ENCODE measurements around the gene DENND1A.

DENND1A gene

DNA sequence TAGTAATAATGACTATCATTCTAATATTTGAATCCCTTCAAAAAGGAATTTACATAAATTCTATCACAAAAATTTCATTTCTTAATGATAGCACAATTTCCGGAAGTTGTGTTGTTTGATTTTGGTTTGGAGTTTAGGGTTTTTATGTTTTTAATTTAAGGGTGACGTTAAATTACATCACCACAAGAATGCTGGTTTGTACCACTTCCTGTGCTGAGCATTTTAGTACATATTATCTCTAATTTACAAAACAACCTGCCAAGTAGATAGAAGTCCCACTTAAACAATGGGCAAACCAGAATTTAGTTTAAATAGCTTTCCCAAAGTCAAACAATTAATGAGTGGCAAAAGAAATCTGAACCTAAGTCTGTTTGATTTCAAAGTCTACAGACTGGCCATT lies 63.4 kb downstream of the DENND1A start:
- WGBS = no CpG with 5 or more reads among the region's 2 CpGs
- no peak overlapping the region for H3K4me2 ChIP-seq (ENCODE audit: low read length, poor library complexity, severe bottlenecking)
- no peak overlapping the region for H3K4me3 ChIP-seq (ENCODE audit: insufficient read depth in 1 of 2, low read depth in 1 of 2, low read length in 2 of 2)
- H3K79me1 ChIP-seq (replicated peaks; ENCODE audit: low read length, poor library complexity, severe bottlenecking) = peaks cover 5% of the 10 kb centered on the region
- H2BK12ac ChIP-seq (ENCODE audit: low read length in 2 of 2) = no peak overlapping the region
- no peak overlapping the region for H4K91ac ChIP-seq (ENCODE audit: low read length)
- H2AK5ac ChIP-seq (ENCODE audit: low read length, severe bottlenecking) = no peak overlapping the region
- H2BK5ac ChIP-seq (ENCODE audit: low read depth, low read length, poor library complexity, severe bottlenecking) = no peak overlapping the region
- no peak overlapping the region for H3K4ac ChIP-seq (ENCODE audit: low read depth in 1 of 2, low read length in 2 of 2)
- no peak overlapping the region for H2AFZ ChIP-seq (ENCODE audit: low read depth, low read length)
- no peak overlapping the region for H2BK120ac ChIP-seq (ENCODE audit: low read depth, low read length)
- no peak overlapping the region for H4K8ac ChIP-seq (ENCODE audit: low read length)
- no peaks in the 10 kb centered on the region for H3K27me3 ChIP-seq (ENCODE audit: control insufficient read depth in 1 of 2, insufficient read depth in 1 of 2, low read length in 2 of 2)
- H3K23ac ChIP-seq (ENCODE audit: low read length in 2 of 2) = no peak overlapping the region
- no peak overlapping the region for H2BK15ac ChIP-seq (ENCODE audit: low read depth, poor library complexity, severe bottlenecking)
- no peak overlapping the region for H3K27ac ChIP-seq (ENCODE audit: low read length, poor library complexity, severe bottlenecking)
- DNase-seq = no peak
- no peak overlapping the region for H3K14ac ChIP-seq (ENCODE audit: low read length in 2 of 2)
- no peak overlapping the region for H3K9ac ChIP-seq (ENCODE audit: low read length)
- H3K9me3 ChIP-seq (ENCODE audit: control insufficient read depth, low read length) = no peaks in the 10 kb centered on the region
- no peak overlapping the region for H3K18ac ChIP-seq (ENCODE audit: low read depth in 1 of 2, low read length in 2 of 2)
- no peaks in the 10 kb centered on the region for H3K36me3 ChIP-seq (ENCODE audit: control insufficient read depth in 1 of 2, insufficient read depth in 2 of 2, low read depth in 1 of 2, low read length in 2 of 2)
- peaks cover 1% of the 10 kb centered on the region for H3K4me1 ChIP-seq (ENCODE audit: control insufficient read depth, insufficient read depth, low read depth, low read length)

DNA sequence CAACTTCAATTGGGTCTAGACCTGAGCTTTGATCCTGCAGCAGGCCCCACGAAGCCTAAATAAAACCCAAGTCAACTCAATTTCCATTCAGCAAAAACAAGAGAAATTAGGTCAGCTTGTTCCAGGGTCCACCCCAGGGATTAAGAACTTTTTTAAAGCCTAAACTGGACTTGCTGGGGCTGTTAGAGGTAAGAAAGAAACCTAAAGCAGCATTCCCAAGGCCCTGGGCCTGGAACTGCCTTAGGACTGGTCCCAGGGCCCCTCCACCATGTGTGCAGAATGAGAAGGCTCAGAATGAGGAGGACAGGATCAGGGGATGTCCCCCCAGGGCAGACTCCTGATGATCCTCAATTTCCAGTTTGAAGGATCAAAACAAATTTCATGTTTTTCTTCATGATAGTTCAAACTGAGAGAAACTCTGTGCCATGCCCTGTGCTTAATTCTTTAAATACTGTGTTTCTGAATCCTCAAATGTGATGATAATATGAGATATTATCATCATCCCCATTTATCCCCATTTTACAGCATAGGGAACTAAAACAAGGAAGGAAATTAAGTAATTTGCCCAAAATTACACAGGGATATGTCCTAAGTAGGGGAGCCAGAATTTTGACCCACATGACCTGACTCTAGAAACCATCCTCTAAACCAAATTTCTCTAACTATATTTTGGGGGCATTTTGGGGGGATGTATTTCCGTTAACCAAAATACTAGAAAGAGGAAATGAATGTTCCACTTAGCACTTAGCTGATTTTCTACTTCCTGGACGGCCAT lies 64.5 kb downstream of the DENND1A start:
- Histone ChIP-seq H2BK15ac (ENCODE audit: low read depth, poor library complexity, severe bottlenecking) (no peak overlapping the region), H2BK12ac (ENCODE audit: low read length in 2 of 2) (no peak overlapping the region), H3K4me3 (ENCODE audit: insufficient read depth in 1 of 2, low read depth in 1 of 2, low read length in 2 of 2) (no peak overlapping the region), H2AK5ac (ENCODE audit: low read length, severe bottlenecking) (no peak overlapping the region), H2BK5ac (ENCODE audit: low read depth, low read length, poor library complexity, severe bottlenecking) (no peak overlapping the region), H3K4me1 (ENCODE audit: control insufficient read depth, insufficient read depth, low read depth, low read length) (peaks cover 1% of the 10 kb centered on the region), H3K4ac (ENCODE audit: low read depth in 1 of 2, low read length in 2 of 2) (no peak overlapping the region), H3K4me2 (ENCODE audit: low read length, poor library complexity, severe bottlenecking) (no peak overlapping the region), H3K27me3 (ENCODE audit: control insufficient read depth in 1 of 2, insufficient read depth in 1 of 2, low read length in 2 of 2) (no peaks in the 10 kb centered on the region), H2AFZ (ENCODE audit: low read depth, low read length) (no peak overlapping the region), H3K23ac (ENCODE audit: low read length in 2 of 2) (no peak overlapping the region), H3K79me1 (replicated peaks; ENCODE audit: low read length, poor library complexity, severe bottlenecking) (peaks cover 5% of the 10 kb centered on the region), H3K9me3 (ENCODE audit: control insufficient read depth, low read length) (no peaks in the 10 kb centered on the region), H3K14ac (ENCODE audit: low read length in 2 of 2) (no peak overlapping the region), H4K91ac (ENCODE audit: low read length) (no peak overlapping the region), H4K8ac (ENCODE audit: low read length) (no peak overlapping the region), H3K27ac (ENCODE audit: low read length, poor library complexity, severe bottlenecking) (no peak overlapping the region), H2BK120ac (ENCODE audit: low read depth, low read length) (no peak overlapping the region), H3K9ac (ENCODE audit: low read length) (no peak overlapping the region), H3K36me3 (ENCODE audit: control insufficient read depth in 1 of 2, insufficient read depth in 2 of 2, low read depth in 1 of 2, low read length in 2 of 2) (no peaks in the 10 kb centered on the region), H3K18ac (ENCODE audit: low read depth in 1 of 2, low read length in 2 of 2) (no peak overlapping the region)
- DNase-seq = no peak
- 100% methylated on average over 1 of the region's 3 CpGs for WGBS

DNA sequence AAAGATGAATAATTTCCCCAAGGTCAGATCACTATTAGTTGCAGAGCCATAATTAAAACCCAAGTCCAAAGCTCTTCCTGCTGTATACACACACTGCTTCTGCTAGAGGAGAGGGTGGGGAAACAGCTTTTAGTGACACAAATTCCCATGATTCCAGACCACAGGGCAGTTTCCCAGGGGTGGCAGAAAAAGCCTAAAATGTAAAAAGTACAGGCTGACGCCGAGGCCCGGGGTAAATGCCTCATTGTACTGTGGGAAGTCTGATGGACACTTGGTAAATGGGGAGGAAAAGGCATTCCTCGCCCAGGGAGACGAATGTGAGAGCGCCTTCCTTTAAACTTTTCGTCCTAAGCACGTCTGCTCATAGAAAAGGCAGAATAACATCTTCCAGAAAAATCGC lies 65.7 kb downstream of the DENND1A start:
- DNase-seq = no peak
- H3K23ac ChIP-seq (ENCODE audit: low read length in 2 of 2) = no peak overlapping the region
- no peak overlapping the region for H3K27ac ChIP-seq (ENCODE audit: low read length, poor library complexity, severe bottlenecking)
- no peak overlapping the region for H2AK5ac ChIP-seq (ENCODE audit: low read length, severe bottlenecking)
- no peak overlapping the region for H4K91ac ChIP-seq (ENCODE audit: low read length)
- peaks cover 7% of the 10 kb centered on the region for H3K79me1 ChIP-seq (replicated peaks; ENCODE audit: low read length, poor library complexity, severe bottlenecking)
- no peak overlapping the region for H2AFZ ChIP-seq (ENCODE audit: low read depth, low read length)
- H3K4me1 ChIP-seq (ENCODE audit: control insufficient read depth, insufficient read depth, low read depth, low read length) = peaks cover 1% of the 10 kb centered on the region
- no peak overlapping the region for H3K14ac ChIP-seq (ENCODE audit: low read length in 2 of 2)
- no peak overlapping the region for H4K8ac ChIP-seq (ENCODE audit: low read length)
- no peak overlapping the region for H2BK15ac ChIP-seq (ENCODE audit: low read depth, poor library complexity, severe bottlenecking)
- 61% methylated on average over 9 of the region's 9 CpGs for WGBS
- no peak overlapping the region for H2BK12ac ChIP-seq (ENCODE audit: low read length in 2 of 2)
- H3K18ac ChIP-seq (ENCODE audit: low read depth in 1 of 2, low read length in 2 of 2) = no peak overlapping the region
- no peak overlapping the region for H3K4me2 ChIP-seq (ENCODE audit: low read length, poor library complexity, severe bottlenecking)
- no peak overlapping the region for H3K9ac ChIP-seq (ENCODE audit: low read length)
- no peaks in the 10 kb centered on the region for H3K9me3 ChIP-seq (ENCODE audit: control insufficient read depth, low read length)
- no peak overlapping the region for H2BK5ac ChIP-seq (ENCODE audit: low read depth, low read length, poor library complexity, severe bottlenecking)
- H2BK120ac ChIP-seq (ENCODE audit: low read depth, low read length) = no peak overlapping the region
- H3K27me3 ChIP-seq (ENCODE audit: control insufficient read depth in 1 of 2, insufficient read depth in 1 of 2, low read length in 2 of 2) = no peaks in the 10 kb centered on the region
- no peaks in the 10 kb centered on the region for H3K36me3 ChIP-seq (ENCODE audit: control insufficient read depth in 1 of 2, insufficient read depth in 2 of 2, low read depth in 1 of 2, low read length in 2 of 2)
- peak overlapping the region in 1 of 2 experiments; percentile 35 for H3K4ac ChIP-seq (ENCODE audit: low read depth in 1 of 2, low read length in 2 of 2)
- no peak overlapping the region for H3K4me3 ChIP-seq (ENCODE audit: insufficient read depth in 1 of 2, low read depth in 1 of 2, low read length in 2 of 2)

DNA sequence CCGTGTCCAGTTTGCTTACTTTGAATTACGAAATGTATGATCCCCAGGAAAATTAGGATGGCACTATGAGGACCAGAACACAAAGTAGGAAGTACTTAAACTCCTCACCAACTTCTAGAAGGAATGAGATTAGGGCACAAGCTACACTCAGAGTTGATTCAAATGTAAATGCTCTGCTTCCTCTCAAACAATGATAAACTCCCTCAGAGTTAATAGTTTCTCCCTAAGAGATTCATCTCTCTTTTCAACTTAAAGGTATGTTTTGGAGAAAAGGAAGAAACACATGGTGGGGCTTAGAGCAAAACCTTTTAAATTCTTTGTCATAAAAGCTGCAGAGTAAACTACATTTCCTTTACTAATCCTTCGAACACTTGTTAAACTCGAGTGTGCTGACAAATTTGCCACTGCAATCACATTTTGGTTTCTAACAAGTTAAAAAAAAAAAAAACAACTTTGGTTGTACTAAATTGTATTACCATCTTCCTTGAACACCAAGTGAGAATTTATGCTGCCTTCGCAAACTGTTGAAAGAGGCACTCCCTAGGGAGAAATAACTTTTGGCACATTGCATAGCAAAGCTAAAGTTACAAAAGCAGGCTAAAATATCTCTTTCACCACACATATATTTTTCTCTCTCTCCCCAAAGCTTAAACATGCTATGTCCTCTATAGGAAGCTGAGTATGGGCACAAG lies 66.6 kb downstream of the DENND1A start:
- H3K4me1 ChIP-seq (ENCODE audit: control insufficient read depth, insufficient read depth, low read depth, low read length) = peaks cover 1% of the 10 kb centered on the region
- DNase-seq = peak; percentile 29

More for the DNA sequence above, 66.6 kb downstream of the DENND1A start:
- Histone ChIP-seq H3K23ac (ENCODE audit: low read length in 2 of 2) (no peak overlapping the region), H3K27me3 (ENCODE audit: control insufficient read depth in 1 of 2, insufficient read depth in 1 of 2, low read length in 2 of 2) (no peaks in the 10 kb centered on the region), H3K9me3 (ENCODE audit: control insufficient read depth, low read length) (no peaks in the 10 kb centered on the region), H2AFZ (ENCODE audit: low read depth, low read length) (no peak overlapping the region), H4K91ac (ENCODE audit: low read length) (no peak overlapping the region), H3K36me3 (ENCODE audit: control insufficient read depth in 1 of 2, insufficient read depth in 2 of 2, low read depth in 1 of 2, low read length in 2 of 2) (no peaks in the 10 kb centered on the region), H3K9ac (ENCODE audit: low read length) (no peak overlapping the region), H3K27ac (ENCODE audit: low read length, poor library complexity, severe bottlenecking) (no peak overlapping the region), H2BK12ac (ENCODE audit: low read length in 2 of 2) (no peak overlapping the region), H3K18ac (ENCODE audit: low read depth in 1 of 2, low read length in 2 of 2) (no peak overlapping the region), H3K14ac (ENCODE audit: low read length in 2 of 2) (no peak overlapping the region), H3K79me1 (replicated peaks; ENCODE audit: low read length, poor library complexity, severe bottlenecking) (peaks cover 7% of the 10 kb centered on the region), H3K4ac (ENCODE audit: low read depth in 1 of 2, low read length in 2 of 2) (no peak overlapping the region), H3K4me2 (ENCODE audit: low read length, poor library complexity, severe bottlenecking) (no peak overlapping the region), H2BK5ac (ENCODE audit: low read depth, low read length, poor library complexity, severe bottlenecking) (no peak overlapping the region), H4K8ac (ENCODE audit: low read length) (no peak overlapping the region), H2BK120ac (ENCODE audit: low read depth, low read length) (no peak overlapping the region), H3K4me3 (ENCODE audit: insufficient read depth in 1 of 2, low read depth in 1 of 2, low read length in 2 of 2) (no peak overlapping the region), H2BK15ac (ENCODE audit: low read depth, poor library complexity, severe bottlenecking) (no peak overlapping the region), H2AK5ac (ENCODE audit: low read length, severe bottlenecking) (no peak overlapping the region)
- 46% methylated on average over 3 of the region's 5 CpGs for WGBS
